GM21447 (cell line): ENCODE data around the gene KRT6B.
"Not testable (repeated sequence)": the region's sequence is repeated elsewhere in the genome, so short reads cannot be mapped to it uniquely, and the experiment has no call there.

Experiments
- ATAC-seq: cut with Tn5 transposase; IDR thresholded peaks from one replicate; pipeline ENCODE4 v1.9.1; 2021; ENCODE audit not compliant: unreplicated experiment

KRT6B gene

DNA sequence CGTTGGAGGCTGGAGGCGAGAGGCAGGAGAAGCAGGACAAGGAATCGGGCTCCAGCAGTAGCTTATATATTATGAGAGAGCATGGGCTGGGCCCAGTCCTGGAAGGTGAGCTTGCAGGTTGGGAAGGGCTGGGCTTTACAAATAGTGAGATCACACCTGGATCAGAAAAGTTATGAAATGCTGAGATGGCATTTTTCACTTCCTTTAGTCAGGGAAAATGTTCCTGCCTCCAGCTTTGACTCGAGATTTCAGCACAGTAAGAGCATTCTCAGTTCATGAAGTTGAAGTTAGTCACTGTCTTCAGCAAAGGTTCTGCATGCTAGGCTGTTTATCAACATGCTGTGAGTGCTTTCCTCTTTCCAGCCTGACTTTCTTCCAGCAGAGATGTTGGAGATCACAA lies 21.8 kb upstream of the KRT6B start, which contains the start of gene KRT6C:
TSS of gene KRT6C (minus strand) at position 38 of the 400 bp plus-strand sequence. CDS start 68 bp downstream, outside the sequence.
- ATAC-seq: no peak

DNA sequence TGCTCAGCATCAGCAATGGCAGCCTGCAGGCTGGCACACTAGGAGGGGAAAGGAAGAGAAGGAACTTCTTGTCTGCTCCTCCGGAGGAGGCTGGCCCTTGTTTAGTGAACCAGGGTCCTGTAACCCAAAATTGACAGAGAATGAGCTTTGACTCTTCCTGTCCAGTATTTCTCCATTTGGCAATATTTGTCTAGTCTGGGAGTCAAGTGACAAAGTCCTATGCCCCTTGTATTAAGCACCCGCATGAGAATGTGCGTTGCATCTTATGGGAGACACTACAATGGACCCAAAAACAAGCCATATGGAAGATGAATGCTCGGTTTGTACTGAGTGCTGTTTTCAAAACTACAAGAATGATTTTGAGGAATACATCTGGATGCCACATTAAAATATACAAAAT lies 17.9 kb upstream of the KRT6B start:
- ATAC-seq: no peak

GRCh38 chr12:52464897-52465296 lies 13.0 kb upstream of the KRT6B start:
- no peak for ATAC-seq

DNA sequence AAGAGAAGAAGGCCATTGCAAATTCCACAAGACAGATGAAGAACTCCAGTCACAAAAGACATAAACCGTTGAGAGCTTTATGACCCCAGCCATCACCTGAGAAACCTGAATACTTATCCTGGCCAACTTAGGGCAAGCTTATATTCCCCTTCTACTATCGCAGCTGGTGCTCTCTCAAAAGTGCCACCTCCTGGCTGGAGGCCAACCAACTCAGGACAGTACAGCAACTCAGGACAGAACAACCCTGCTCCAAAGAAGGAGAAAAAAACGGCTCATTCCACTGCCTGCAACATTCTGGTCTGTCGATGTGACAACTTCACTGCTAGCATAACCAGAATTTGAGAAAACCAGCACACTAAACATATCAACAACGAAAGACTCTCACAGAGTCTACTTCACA lies 9.7 kb upstream of the KRT6B start:
- no peak for ATAC-seq

DNA sequence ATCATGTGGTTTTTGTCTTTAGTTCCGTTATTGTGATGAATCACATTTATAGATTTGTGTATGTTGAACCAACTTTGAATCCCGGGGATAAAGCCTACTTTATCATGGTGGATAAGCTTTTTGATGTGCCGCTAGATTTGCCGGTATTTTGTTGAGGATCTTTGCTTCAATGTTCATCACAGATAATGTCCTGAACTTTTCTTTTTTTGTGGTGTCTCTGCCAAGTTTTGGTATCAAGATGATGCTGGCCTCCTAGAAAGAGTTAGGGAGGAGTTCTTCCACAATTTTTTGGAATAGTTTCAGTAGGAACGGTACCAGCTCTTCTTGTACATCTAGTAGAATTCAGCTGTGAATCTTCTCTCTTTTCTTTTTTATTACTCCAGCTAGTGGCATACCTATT lies 6.9 kb upstream of the KRT6B start:
- no peak for ATAC-seq

GRCh38 chr12:52455821-52456220 lies 3.9 kb upstream of the KRT6B start:
- ATAC-seq: no peak

- no peak for ATAC-seq
These were observed 2.7 kb upstream of the KRT6B start for GRCh38 chr12:52454411-52455201.

DNA sequence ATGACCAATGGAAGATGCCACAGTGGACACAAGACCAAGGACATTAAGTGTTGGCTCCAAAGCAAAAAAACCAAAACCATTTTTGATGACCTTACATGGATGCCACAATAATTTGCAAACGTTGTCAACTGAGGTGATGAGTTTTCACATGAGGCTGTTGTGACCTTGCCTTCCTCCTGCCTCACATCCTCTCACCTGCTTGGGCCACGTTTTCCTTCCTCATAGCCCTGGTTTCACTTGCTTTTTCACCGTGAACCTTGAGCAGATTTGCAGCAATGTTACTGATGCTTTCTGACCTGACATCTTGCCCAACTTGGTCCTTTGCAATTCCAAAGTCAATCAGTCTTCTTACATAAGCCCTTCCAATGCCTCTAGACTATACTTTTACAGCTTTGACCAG lies 3.7 kb downstream of the KRT6B start:
- ATAC-seq: no peak

DNA sequence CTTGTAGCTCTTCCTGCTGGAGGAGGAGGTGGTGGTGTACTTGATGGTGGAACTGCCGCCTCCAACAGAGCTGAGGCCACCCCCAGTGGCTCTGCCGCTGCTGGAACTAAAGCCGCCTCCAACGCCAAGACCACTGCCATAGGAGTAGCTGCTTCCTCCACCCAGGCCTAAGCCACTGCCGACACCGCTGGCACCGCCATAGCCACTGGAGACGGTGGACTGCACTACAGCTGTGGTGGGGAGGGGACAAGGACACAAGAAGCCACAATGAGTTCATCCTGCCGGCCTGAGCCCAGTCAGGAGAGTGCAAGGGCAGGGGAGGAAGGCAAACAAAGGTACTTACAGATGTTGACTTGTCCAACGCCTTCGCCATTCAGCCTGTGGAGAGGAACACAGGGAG lies 4.8 kb downstream of the KRT6B start:
- not testable (repeated sequence) for ATAC-seq

GRCh38 chr12:52446367-52447045 lies 5.4 kb downstream of the KRT6B start:
- ATAC-seq: no peak

DNA sequence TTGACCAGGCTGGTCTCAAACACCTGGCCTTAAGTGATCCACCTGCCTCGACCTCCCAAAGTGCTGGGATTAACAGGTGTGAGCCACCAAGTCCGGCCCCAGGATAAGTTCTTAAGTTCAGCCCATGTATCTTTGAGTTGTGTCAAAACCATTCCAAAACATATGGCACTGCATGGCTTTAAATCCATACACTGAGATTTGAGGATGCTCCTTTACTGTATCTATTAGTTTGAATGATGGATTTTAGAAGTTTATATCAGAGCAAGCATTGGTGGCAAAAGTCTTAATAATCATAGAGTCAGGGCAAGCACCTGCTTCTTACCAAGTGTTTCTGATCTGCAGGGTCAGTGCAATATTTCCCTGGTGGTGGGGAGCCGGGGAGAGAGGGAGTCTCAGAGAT lies 6.1 kb downstream of the KRT6B start:
- no peak for ATAC-seq

DNA sequence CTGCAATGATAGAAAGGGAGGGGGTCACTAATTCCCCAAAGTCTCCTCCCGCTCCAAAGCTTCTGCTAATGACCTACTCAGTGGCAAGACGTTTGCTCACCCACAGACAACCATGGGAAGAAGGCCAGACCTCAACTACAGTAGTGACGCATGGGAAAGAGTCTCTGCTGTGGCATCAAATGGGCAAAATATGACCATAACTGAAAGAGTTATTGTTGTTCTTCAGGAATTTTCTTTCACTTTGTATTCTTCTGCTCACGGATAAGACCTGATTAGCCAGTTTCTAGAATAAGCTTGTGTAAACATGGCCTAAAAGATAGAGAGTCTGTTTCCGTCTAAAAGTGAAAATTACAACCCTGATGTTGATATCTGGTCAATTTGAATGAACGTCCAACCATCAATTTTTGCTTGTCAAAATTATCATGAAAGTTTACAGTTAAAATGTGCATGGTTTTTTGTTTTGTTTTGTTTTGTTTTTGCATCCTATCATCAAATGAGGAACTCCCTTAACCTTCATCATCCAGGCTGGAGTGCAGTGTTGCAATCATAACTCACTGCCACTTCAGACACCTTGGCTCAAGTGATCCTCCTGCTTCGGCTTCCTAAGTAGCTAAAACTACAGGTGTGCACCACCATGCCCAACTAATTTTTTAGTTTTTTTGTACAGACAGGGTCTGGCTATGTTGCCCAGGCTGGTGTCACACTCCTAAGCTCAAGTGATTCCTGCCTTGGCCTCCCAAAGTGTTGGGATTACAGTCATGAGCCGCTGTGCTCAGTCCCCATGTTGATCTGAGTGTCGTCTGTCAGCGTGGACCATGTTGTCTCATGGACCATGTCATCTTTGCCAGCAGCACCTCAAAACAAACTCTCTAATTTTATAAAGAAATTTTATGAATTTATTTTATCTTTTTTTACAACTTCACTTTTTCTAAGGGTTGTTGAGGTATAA lies 7.0 kb downstream of the KRT6B start:
- ATAC-seq: no peak

DNA sequence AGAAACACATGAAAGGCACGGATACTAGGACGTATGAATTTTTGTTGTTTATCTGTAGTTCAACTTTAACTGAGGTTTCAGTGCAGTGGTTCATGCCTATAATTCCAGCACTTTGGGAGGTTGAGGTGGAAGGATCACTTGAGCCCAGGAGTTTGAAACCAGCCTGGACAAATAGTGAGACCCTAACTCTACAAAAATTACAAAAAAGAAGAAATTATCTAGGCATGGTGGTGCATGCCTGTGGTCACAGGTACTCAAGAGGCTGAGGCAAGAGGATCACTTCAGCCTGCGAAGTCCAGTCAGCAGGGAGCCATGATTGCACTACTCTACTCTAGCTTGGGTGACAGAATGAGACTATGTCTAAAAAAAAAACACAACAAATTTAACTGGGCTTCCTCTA lies 8.0 kb downstream of the KRT6B start:
- no peak for ATAC-seq

DNA sequence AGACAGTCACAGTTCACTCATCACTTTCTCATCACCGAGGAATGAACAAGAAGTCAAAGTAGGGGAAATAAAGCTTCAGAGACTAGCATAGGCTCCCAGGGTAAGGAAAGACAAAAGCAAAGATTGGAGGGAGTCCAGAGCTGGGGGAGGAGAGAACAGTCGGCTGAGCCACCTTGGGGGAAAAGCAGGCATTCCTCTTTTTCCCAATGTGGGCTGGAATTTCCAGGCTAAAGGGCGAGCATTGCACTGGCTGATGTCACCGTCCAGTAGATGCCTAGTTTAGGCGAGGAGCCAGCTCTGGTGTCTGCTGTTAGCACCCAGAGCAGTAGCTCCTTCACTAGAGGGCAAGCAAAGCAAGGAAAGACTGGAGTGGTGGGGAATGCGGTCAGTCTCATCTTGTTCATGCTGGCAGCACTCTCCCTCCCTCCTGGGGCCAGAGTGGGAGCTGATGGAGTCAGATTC lies 9.3 kb downstream of the KRT6B start:
- no peak for ATAC-seq

- ATAC-seq: no peak
These were observed 10.5 kb downstream of the KRT6B start for GRCh38 chr12:52441320-52441911.

- ATAC-seq: no peak
These were observed 11.1 kb downstream of the KRT6B start for GRCh38 chr12:52440821-52441319.

GRCh38 chr12:52439845-52440244 lies 12.1 kb downstream of the KRT6B start:
- ATAC-seq: no peak

DNA sequence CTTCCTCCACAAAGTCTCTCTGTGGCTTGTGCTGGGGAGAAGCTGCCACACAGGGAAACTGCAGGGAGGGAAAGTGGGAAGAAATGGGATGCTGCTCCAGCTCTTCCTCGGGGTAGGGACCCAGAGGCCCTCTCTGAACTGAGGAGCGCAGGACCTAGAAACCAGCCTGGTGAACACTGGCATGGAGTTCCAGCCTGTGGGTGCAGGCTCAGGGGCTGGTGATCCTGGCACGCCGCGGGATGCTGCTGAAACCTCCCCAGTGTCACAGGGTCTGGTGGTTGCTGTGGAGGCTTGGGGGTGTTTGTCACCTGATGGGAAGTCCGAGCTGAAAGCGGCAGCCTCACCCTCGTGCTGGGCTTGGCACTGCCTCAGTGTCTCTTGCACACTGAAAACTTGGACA lies 12.5 kb downstream of the KRT6B start:
- no peak for ATAC-seq

- no peak for ATAC-seq
These were observed 13.3 kb downstream of the KRT6B start for GRCh38 chr12:52438305-52439301.
